Measurements from ENCODE around the gene IL6. TPM values are rescaled to one million over a fixed set of nuclear protein-coding genes. Genes with fewer than 3 reads are reported as not detected.

The IL6 gene
- total and polyA plus RNA-seq, 10 of the 15 experiments (the other 5 are each of a cell fraction or from before 2014, with no cell fraction given), result not detected

GRCh38 chr7:22724861-22725260 is 2.1 kb upstream of the IL6 start:
- Histone ChIP-seq H3K4me2 (ENCODE audit: control insufficient read depth, insufficient read depth) (no peak overlapping the region), H3K4me1 (ENCODE audit: control insufficient read depth, insufficient read depth, low read length) (peaks cover 5% of the 10 kb centered on the region; the same call in 1 of the 2 replicates), H3K79me2 (ENCODE audit: control insufficient read depth, insufficient read depth, low read length) (no peaks in the 10 kb centered on the region), H3K9me3 (replicated peaks; ENCODE audit: control insufficient read depth, insufficient read depth, low read length) (no peaks in the 10 kb centered on the region), H4K20me1 (ENCODE audit: control insufficient read depth, insufficient read depth) (no peaks in the 10 kb centered on the region), H2AFZ (ENCODE audit: control insufficient read depth, low read depth, low read length) (no peak overlapping the region), H3K4me3 (no peak overlapping the region), H3K9ac (ENCODE audit: control insufficient read depth, insufficient read depth, low read length) (no peak overlapping the region), H3K27me3 (replicated peaks in 1 of 2; ENCODE audit: control insufficient read depth in 2 of 2, insufficient read depth in 2 of 2, low read length in 1 of 2) (peaks cover 5 to 8% of the 10 kb centered on the region in 2 experiments), H3K36me3 (ENCODE audit: control insufficient read depth in 2 of 2, insufficient read depth in 2 of 2, low read length in 1 of 2) (no peaks in the 10 kb centered on the region), H3K27ac (ENCODE audit: control insufficient read depth, insufficient read depth) (no peak overlapping the region)
- DNase-seq (ENCODE audit: low read depth, low spot score) (no peak), ATAC-seq (no peak), FAIRE-seq (no peak)
- intact Hi-C loops (cut with micrococcal nuclease; ENCODE audit: unreplicated experiment), result loop anchor here (5.0 kb wide), 1 partner anchor 232 kb away; no protein-coding TSS in a partner anchor
- no TSS peak for BruUV-seq (replicated peaks)
- ChIA-PET SMC1A (ENCODE audit: uncharacterized antibody, unreplicated experiment) (interaction anchor here (0.7 to 8.1 kb wide), 5 partner anchors 8 to 330 kb away, joined by 3 to 124 read pairs (median 4); no protein-coding TSS in a partner anchor), CTCF (interaction anchor here (0.9 to 8.5 kb wide), 11 partner anchors 8 to 332 kb away, joined by 3 to 194 read pairs (median 3); no protein-coding TSS in a partner anchor), POLR2A (no interaction called here), RAD21 (ENCODE audit: unreplicated experiment) (interaction anchor here (1.0 to 6.6 kb wide), 3 partner anchors 162 to 331 kb away, joined by 4 to 115 read pairs (median 13); no protein-coding TSS in a partner anchor)
- in situ Hi-C loops (cut with MboI), result loop anchor here (5.0 to 25.0 kb wide), 2 partner anchors 163 to 613 kb away; no protein-coding TSS in a partner anchor
- 50% methylated on average over 6 of the region's 6 CpGs for WGBS (ENCODE audit: insufficient coverage, insufficient replicate concordance, low lambda C conversion rate, missing lambda C conversion rate)
- TF ChIP-seq SUPT20H (IDR thresholded peaks at IDR 0.05; ENCODE audit: borderline replicate concordance, control insufficient read depth, low read depth, low read length) (no peak), ZNF384 (IDR thresholded peaks at IDR 0.05; ENCODE audit: borderline replicate concordance, low read depth, low read length) (no peak), E2F8 (IDR thresholded peaks at IDR 0.05; ENCODE audit: low read depth, partially characterized antibody) (no peak), SREBF2 (IDR thresholded peaks at IDR 0.05; ENCODE audit: low read length) (no peak), ASH2L (IDR thresholded peaks at IDR 0.05; ENCODE audit: borderline replicate concordance, low read depth) (no peak), MTA3 (IDR thresholded peaks at IDR 0.05; ENCODE audit: borderline replicate concordance, low read length) (no peak), ZSCAN29 (IDR thresholded peaks at IDR 0.05) (no peak), NFXL1 (IDR thresholded peaks at IDR 0.05; ENCODE audit: borderline replicate concordance) (no peak), ATF7 (IDR thresholded peaks at IDR 0.05; ENCODE audit: low read depth) (no peak), BACH1 (IDR thresholded peaks at IDR 0.05; ENCODE audit: borderline replicate concordance) (no peak), LARP7 (IDR thresholded peaks at IDR 0.05) (no peak)
- TF ChIP-seq, protein P1, sequence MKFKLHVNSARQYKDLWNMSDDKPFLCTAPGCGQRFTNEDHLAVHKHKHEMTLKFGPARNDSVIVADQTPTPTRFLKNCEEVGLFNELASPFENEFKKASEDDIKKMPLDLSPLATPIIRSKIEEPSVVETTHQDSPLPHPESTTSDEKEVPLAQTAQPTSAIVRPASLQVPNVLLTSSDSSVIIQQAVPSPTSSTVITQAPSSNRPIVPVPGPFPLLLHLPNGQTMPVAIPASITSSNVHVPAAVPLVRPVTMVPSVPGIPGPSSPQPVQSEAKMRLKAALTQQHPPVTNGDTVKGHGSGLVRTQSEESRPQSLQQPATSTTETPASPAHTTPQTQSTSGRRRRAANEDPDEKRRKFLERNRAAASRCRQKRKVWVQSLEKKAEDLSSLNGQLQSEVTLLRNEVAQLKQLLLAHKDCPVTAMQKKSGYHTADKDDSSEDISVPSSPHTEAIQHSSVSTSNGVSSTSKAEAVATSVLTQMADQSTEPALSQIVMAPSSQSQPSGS (IDR thresholded peaks at IDR 0.05; ENCODE audit: low read length), result no peak
- TF ChIP-seq, protein P2, sequence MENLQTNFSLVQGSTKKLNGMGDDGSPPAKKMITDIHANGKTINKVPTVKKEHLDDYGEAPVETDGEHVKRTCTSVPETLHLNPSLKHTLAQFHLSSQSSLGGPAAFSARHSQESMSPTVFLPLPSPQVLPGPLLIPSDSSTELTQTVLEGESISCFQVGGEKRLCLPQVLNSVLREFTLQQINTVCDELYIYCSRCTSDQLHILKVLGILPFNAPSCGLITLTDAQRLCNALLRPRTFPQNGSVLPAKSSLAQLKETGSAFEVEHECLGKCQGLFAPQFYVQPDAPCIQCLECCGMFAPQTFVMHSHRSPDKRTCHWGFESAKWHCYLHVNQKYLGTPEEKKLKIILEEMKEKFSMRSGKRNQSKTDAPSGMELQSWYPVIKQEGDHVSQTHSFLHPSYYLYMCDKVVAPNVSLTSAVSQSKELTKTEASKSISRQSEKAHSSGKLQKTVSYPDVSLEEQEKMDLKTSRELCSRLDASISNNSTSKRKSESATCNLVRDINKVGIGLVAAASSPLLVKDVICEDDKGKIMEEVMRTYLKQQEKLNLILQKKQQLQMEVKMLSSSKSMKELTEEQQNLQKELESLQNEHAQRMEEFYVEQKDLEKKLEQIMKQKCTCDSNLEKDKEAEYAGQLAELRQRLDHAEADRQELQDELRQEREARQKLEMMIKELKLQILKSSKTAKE (IDR thresholded peaks at IDR 0.05; ENCODE audit: low read depth, poor library complexity, severe bottlenecking), result no peak
- TF ChIP-seq, protein P3, sequence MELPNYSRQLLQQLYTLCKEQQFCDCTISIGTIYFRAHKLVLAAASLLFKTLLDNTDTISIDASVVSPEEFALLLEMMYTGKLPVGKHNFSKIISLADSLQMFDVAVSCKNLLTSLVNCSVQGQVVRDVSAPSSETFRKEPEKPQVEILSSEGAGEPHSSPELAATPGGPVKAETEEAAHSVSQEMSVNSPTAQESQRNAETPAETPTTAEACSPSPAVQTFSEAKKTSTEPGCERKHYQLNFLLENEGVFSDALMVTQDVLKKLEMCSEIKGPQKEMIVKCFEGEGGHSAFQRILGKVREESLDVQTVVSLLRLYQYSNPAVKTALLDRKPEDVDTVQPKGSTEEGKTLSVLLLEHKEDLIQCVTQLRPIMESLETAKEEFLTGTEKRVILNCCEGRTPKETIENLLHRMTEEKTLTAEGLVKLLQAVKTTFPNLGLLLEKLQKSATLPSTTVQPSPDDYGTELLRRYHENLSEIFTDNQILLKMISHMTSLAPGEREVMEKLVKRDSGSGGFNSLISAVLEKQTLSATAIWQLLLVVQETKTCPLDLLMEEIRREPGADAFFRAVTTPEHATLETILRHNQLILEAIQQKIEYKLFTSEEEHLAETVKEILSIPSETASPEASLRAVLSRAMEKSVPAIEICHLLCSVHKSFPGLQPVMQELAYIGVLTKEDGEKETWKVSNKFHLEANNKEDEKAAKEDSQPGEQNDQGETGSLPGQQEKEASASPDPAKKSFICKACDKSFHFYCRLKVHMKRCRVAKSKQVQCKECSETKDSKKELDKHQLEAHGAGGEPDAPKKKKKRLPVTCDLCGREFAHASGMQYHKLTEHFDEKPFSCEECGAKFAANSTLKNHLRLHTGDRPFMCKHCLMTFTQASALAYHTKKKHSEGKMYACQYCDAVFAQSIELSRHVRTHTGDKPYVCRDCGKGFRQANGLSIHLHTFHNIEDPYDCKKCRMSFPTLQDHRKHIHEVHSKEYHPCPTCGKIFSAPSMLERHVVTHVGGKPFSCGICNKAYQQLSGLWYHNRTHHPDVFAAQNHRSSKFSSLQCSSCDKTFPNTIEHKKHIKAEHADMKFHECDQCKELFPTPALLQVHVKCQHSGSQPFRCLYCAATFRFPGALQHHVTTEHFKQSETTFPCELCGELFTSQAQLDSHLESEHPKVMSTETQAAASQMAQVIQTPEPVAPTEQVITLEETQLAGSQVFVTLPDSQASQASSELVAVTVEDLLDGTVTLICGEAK (IDR thresholded peaks at IDR 0.05; ENCODE audit: borderline replicate concordance), result no peak
